NCI-H82 (cell line): ENCODE results near the gene DIP2B.

ENCODE experiments used
- DNase-seq: peaks from one replicate; lab custom pipeline; 2025; lab: John Stamatoyannopoulos, UW

DIP2B gene

DNA sequence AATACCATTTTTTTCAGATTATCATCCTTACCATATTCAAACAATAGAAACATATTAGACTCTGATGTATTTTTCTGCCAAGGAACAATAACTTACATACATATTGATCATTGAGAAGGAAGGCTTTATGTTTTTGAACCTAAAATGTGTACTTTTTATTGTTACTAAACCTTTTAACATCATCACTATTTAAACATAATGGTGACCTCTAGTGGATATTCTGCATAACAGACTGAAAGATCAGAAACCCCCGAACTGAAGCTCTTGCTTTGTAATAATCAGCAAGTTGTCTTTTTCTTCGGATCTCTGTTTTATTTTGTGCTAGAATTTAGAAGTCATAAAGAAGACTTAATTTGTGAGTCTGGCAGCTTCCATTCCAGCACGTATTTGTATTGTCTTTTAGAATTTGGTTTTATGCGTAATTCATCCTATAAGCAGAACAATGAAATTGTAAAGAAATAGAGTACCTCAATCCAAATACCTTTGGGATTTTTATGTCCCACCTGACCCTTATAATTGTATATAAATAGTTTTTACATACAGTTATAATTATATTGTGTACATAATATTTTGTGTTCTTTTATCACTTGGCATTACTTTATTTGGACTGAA lies 133.2 kb downstream of the DIP2B start:
- peak; percentile 64 for DNase-seq

GRCh38 chr12:50638482-50638880 lies 133.7 kb downstream of the DIP2B start:
- DNase-seq: no peak

DNA sequence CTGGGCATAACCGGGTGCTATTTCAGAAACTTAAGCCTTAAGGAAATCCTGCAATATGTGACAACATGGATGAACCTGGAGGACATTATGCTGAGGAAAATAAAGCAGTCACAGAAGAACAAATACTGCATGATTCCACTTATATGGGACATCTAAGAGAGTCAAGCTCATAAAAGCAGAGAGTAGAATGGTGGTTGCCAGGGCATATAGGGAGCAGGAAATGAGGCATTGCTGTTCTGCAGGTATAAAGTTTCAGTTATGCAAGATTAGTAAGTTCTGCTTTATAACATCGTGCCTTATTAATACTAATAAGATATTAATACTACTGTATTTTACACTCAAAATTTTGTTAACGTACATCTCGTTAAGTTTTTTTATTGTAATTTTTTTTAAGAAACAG lies 134.9 kb downstream of the DIP2B start:
- no peak for DNase-seq

DNA sequence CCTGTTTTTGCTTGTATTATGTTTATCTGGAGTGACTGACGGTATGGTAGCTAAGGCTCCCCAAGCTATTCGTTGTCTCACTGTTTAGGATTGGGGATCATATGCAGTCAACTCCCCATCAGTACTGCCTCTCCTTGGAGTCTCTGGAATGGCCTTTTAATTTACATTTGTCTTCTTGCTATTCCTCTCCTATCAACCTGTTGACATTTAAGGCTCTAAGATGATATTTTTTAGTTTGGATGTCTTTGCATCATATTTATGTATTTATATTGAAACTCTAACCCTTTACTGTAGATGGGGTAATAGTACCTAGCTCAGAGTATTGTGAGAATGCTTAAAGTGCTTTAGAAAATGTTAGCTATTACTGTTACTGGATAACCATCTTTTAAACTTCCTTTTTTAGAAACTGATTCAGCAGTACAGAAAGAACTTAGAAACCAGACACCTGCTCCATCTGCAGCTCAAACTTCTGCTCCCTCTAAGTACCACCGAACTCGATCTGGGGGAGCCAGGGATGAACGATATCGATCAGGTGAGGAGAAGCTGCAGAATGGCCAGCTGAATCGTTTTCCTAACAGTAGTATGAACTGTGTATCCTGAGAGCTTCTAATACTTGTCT lies 135.6 kb downstream of the DIP2B start:
- DNase-seq: no peak

- no peak for DNase-seq
Observed at GRCh38 chr12:50641566-50641965, 136.8 kb downstream of the DIP2B start.

- no peak for DNase-seq
Observed at GRCh38 chr12:50642035-50642451, 137.3 kb downstream of the DIP2B start.

DNA sequence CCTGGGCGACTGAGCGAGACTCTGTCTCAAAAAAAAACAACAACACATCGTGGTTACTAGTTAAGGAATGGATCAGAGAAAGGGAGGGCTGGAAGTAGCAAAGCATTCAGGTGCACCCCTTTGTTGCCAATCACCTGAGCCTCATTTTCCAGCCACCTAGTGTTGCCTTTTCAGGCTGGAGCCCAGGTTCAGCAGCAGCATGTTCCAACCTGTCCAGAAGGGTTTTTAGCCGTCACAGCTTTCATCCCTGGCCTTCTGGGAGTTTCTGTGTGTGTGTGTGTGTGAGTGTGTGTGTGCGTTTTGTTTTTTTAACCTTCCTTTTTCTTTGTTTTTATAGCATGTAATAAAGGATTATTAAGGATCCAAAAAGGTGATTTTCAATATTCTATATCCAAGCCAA lies 138.0 kb downstream of the DIP2B start:
- DNase-seq: no peak

- DNase-seq: no peak
Observed at GRCh38 chr12:50647031-50647430, 142.2 kb downstream of the DIP2B start.

GRCh38 chr12:50647479-50647878 lies 142.7 kb downstream of the DIP2B start:
- no peak for DNase-seq

DNA sequence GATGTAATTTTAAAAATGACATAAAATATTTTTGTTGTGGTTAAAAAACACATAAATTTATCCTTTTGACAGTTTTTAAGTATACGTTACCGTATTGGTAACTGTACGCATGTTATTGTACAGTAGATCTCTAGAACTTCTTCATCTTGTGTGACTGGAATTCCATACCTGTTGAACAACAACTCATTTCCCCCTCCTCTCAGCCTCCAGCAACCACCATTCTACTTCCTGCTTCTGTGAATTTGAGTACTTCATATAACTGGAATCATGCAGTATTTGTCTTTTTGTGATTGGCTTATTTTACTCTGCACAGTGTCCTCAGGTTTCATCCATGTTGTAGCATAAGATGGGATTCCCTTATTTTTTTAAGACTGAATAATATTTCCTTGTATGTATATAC lies 145.5 kb downstream of the DIP2B start:
- DNase-seq: no peak

DNA sequence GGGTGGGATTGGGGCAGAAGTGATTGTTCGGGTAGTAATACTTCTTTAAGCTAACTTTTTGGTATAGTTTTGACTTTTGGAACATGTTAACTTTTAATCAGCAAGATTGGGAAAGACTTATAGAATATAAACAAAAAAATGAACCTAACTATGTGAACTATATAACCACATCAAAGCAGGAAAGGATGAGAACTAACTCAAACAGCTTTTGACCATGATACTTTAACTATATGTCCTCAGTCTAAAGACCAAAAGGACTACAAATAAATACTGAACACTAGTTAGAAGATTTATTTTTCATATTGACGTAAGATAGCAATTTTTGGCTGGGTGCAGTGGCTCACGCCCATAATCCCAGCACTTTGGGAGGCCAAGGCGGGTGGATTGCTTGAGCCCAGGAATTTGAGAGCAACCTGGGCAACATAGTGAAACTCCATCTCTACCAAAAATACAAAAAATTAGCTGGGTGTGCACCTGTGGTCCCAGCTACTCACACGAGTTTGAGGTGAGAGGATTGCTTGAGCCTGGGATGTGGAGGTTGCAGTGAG lies 150.7 kb downstream of the DIP2B start:
- DNase-seq: no peak

DNA sequence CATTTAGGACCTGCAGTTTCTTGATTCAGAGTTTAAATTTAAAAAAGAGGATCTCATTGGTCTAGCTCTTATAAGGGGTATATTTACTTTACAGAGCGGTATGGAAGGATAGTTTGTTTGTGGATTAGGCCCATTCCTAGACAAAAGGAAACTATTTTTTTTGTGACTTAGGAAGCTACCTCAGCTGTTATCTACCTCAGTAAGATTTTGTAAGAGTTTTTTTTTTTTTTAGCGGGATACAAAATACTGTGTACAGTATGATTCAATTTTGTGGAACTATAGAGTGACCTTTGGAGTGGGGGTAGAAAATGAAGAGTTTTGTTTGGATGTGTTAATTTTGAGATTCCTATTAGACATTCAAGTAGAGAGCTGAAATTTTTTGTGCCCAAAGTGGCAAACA lies 154.5 kb downstream of the DIP2B start:
- no peak for DNase-seq

GRCh38 chr12:50659690-50660424 lies 155.1 kb downstream of the DIP2B start:
- no peak for DNase-seq

DNA sequence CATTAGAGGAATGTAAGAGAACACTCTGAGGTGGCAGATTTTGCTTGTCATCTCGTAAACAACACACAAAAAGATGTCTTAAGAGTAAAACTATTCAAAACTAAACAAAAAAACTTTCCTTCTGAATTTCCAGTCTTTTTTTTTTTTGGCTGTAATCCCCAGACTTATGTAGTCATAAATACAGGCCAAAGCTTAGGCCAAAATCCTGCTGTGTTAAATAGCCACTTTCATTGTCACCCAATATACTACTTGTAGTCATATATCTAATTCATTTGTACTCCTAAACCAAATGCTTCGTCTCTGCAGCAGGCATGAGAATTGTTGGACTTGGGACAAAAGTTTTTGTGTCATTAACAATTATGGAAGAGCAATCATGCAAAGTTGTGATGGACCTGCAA lies 155.6 kb downstream of the DIP2B start:
- DNase-seq: no peak

GRCh38 chr12:50661300-50662115 lies 156.7 kb downstream of the DIP2B start:
- DNase-seq: no peak

DNA sequence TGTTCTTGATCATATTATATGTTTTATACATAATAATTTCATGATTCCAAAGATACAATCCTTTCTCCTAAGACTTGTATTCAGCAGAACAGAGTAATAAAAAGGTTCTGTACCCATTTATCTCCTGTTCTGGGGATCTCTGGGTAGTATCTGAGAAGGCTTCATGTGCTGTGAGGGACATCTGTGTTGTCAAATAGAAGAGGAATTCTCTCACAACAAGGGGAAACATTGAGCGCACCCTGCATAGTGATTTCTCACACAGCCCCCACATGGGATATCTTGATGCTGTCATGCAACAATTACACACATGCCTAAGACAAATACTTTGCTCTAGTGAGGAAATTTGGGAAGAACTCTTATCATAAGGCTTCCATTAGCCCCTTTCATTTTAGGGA lies 157.3 kb downstream of the DIP2B start:
- no peak for DNase-seq

DNA sequence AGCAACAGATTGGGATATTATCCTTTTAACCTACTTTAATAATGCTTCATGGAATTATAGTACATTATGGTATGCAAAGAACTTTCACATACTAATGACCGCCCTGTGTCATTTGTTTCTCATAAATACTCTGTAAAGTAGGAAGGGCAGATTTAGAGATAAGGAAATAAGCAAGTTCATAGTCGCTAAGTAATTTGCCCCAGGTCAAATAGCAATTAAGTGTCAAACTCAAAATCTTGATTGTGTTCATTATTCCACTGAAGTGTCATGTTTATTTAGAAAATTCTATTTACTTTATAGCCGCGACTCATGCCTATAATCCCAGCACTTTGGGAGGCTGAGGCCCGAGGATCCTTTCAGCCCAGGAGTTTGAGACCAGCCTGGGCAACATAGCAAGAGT lies 160.4 kb downstream of the DIP2B start:
- DNase-seq: no peak

- DNase-seq: no peak
Observed at GRCh38 chr12:50665609-50666008, 160.8 kb downstream of the DIP2B start.

GRCh38 chr12:50666023-50666422 lies 161.2 kb downstream of the DIP2B start:
- no peak for DNase-seq

DNA sequence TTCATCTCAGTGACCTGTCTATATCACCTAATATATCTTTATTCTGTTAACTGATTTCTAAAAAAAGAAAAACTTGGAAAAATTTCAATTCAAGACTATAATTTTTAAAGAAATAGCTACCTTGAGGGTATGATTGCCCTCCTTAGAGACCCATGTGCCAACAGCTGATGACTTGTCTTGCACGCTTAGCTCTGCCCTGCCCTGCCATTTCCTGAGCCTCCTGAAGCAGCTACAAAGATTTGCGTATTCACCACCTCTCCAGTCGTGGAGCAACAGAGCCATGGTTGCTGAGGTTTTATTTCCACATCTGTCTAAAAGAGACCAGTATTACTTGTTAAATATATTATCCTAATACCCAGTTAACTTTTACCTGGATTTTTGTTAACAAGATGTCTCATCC lies 167.4 kb downstream of the DIP2B start:
- DNase-seq: no peak

- no peak for DNase-seq
Observed at GRCh38 chr12:50676756-50677155, 172.0 kb downstream of the DIP2B start.

GRCh38 chr12:50677858-50678257 lies 173.1 kb downstream of the DIP2B start:
- no peak for DNase-seq
